ENCODE results near the gene AUTS2. TPM values are rescaled to one million over a fixed set of nuclear protein-coding genes. Genes with fewer than 3 reads are reported as not detected.
A peak's percentile ranks its signal among the peaks of the same experiment; 100 is the strongest.

Gene AUTS2
- total RNA-seq, 1 experiment from 2014 or later: 256 TPM

DNA sequence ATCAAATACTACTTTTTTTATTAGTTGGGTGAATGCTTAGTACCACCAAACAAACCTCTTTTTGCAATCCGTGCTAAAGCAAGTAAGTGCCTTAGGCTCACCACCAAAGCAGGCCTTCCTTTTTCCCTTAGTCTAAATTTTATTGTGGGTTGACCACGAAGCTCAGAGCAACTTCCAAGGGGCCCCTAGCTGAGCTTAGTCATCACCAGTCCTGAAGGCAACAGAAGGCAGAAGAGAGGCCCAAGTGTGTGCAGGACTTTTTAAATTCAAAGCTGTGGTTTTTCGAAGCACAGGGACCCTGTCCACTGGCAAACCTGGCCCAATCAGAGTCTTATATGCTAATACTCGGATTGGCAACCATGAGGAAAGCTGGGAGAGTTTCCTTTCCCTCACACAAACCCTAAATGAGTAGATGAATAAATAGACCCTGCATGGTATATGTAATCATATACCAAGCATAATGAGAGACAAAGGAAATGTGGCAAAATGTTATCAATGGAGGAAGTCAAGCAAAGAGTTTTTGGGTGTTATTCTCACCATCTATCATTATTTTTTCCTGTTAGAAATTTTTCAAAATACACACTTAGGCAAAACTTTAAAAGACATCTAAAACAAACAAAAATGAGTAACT lies 1080.5 kb downstream of the AUTS2 start:
- H2BK15ac ChIP-seq (ENCODE audit: low read depth, low read length): no peak overlapping the region
- H3K4ac ChIP-seq (ENCODE audit: low read depth, low read length): no peak overlapping the region
- no CpG with 5 or more reads among the region's 4 CpGs for WGBS (ENCODE audit: extremely low coverage, insufficient read length, low lambda C conversion rate)
- no peak overlapping the region for H2BK120ac ChIP-seq (ENCODE audit: low read depth, low read length, poor library complexity, severe bottlenecking)
- H4K5ac ChIP-seq (ENCODE audit: insufficient read length, low read depth, low read length): no peak overlapping the region
- H3K27me3 Mint-ChIP-seq (ENCODE audit: low read depth): peaks cover 79% of the 10 kb centered on the region
- no peaks in the 10 kb centered on the region for H4K20me1 ChIP-seq (ENCODE audit: control insufficient read depth, insufficient read depth, insufficient read length)
- no peak overlapping the region for H2BK5ac ChIP-seq (ENCODE audit: insufficient read length, low read length)
- no peak overlapping the region for H3K23ac ChIP-seq (ENCODE audit: insufficient read length, low read depth, low read length)
- no peak overlapping the region for H2AFZ ChIP-seq (ENCODE audit: low read length)
- no peak overlapping the region for H3K4me2 ChIP-seq (ENCODE audit: insufficient read depth, insufficient read length, low read length)
- H3K23me2 ChIP-seq (ENCODE audit: insufficient read length, low read depth, low read length, poor library complexity, severe bottlenecking): no peaks in the 10 kb centered on the region
- no peak overlapping the region for H3K18ac ChIP-seq (ENCODE audit: insufficient read length, low read depth, low read length)
- H3K9ac ChIP-seq (ENCODE audit: extremely low read depth, insufficient read length, low read length): no peak overlapping the region
- peaks cover 0 to 2% (median 0%) of the 10 kb centered on the region in 3 experiments; a peak in 2 of 7 replicates for H3K36me3 Mint-ChIP-seq (ENCODE audit: insufficient read depth in 1 of 3, low read depth in 3 of 3)
- H3K4me1 Mint-ChIP-seq: peaks cover 46 to 50% of the 10 kb centered on the region in 2 experiments
- H3K14ac ChIP-seq (ENCODE audit: insufficient read depth, low read length): no peak overlapping the region
- H3K9me3 ChIP-seq (ENCODE audit: control insufficient read depth, low read depth, low read length): no peaks in the 10 kb centered on the region
- no peak overlapping the region for H3T11ph ChIP-seq (ENCODE audit: low read length)
- H2BK12ac ChIP-seq (ENCODE audit: insufficient read length, low read depth, low read length): no peak overlapping the region
- peaks cover 11% of the 10 kb centered on the region; the same call in 1 of the 2 replicates for H3K4me1 ChIP-seq (ENCODE audit: insufficient read depth, low read length)
- no peak overlapping the region for H4K8ac ChIP-seq (replicated peaks; ENCODE audit: insufficient read length, low read depth, low read length)
- no peak overlapping the region for H3K27ac ChIP-seq (ENCODE audit: insufficient read length, low read depth, low read length)
- no peak overlapping the region for H3K27ac Mint-ChIP-seq
- no peak overlapping the region for H3K56ac ChIP-seq (ENCODE audit: insufficient read length, low read depth, low read length)
- peaks cover 17% of the 10 kb centered on the region; the same call in 1 of the 2 replicates for H3K27me3 ChIP-seq (ENCODE audit: insufficient read depth, low read length)
- H4K91ac ChIP-seq (ENCODE audit: insufficient read length, low read depth, low read length): no peak overlapping the region
- H3K79me2 ChIP-seq (ENCODE audit: insufficient read depth, low read length): no peaks in the 10 kb centered on the region
- TF ChIP-seq, protein P1, sequence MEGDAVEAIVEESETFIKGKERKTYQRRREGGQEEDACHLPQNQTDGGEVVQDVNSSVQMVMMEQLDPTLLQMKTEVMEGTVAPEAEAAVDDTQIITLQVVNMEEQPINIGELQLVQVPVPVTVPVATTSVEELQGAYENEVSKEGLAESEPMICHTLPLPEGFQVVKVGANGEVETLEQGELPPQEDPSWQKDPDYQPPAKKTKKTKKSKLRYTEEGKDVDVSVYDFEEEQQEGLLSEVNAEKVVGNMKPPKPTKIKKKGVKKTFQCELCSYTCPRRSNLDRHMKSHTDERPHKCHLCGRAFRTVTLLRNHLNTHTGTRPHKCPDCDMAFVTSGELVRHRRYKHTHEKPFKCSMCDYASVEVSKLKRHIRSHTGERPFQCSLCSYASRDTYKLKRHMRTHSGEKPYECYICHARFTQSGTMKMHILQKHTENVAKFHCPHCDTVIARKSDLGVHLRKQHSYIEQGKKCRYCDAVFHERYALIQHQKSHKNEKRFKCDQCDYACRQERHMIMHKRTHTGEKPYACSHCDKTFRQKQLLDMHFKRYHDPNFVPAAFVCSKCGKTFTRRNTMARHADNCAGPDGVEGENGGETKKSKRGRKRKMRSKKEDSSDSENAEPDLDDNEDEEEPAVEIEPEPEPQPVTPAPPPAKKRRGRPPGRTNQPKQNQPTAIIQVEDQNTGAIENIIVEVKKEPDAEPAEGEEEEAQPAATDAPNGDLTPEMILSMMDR (conservative IDR thresholded peaks at IDR 0.05): no peak
- H2AK5ac ChIP-seq (ENCODE audit: insufficient read length, low read length): no peak overlapping the region
- no peak for DNase-seq
- H2BK20ac ChIP-seq (ENCODE audit: low read depth, low read length, poor library complexity, severe bottlenecking): no peak overlapping the region
- 0 out of 5 replicates have a peak overlapping the region, but pooled peaks of 1 of the 2 experiments have one; percentile 11 for H3K4me3 Mint-ChIP-seq
- H3K9me3 Mint-ChIP-seq: no peaks in the 10 kb centered on the region
- no peaks in the 10 kb centered on the region for H3K79me1 ChIP-seq (ENCODE audit: insufficient read depth, low read depth, low read length, poor library complexity, severe bottlenecking)

Data from H9 (cell line).